HG02943 (cell line): ENCODE results near the gene OVOL3.
"Not testable (repeated sequence)": the region's sequence is repeated elsewhere in the genome, so short reads cannot be mapped to it uniquely, and the experiment has no call there.

Experiments used
- ATAC-seq: cut with Tn5 transposase; IDR thresholded peaks from one replicate; pipeline ENCODE4 v1.9.1; 2021; ENCODE audit warnings: mild to moderate bottlenecking, low read depth, moderate library complexity; ENCODE audit not compliant: unreplicated experiment

Gene OVOL3

DNA sequence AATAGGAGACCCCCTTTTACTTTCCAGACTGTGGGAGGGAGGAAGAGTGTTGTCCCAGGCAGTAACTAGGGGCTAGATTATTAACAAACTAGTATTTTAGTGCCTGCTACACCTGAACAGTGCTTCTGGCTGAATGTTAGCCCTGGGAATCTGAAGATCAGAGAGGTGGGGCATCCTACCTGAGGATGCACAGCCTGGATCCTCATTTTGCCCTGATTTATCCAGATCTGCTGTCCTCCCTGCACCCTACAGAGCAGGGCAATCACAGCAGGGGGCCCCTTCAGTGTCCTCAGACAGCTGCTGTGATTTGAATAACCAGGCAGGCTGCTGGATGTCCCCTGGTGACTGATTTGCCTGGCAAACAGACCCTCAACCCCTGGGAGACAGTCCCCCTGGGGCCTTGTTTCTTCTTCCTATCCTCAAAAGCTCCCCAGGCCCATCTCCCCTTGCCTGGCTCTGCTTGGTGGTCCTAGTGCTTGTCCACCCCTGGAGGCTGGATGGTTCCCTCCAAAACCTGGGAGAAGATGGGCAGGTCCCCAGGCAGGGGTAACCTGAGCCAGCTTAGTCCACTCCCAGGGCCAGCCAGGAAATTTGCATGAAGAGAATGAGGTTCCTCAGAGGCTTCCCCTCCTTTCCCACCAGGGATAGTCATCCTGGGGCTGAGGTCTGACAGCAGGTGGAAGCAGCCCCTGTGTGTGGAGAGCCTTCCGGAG lies at the start of gene OVOL3:
Gene OVOL3 (plus strand): TSS at position 657 of the 713 bp plus-strand sequence. CDS start 60 bp downstream, outside the sequence.
- no peak for ATAC-seq

DNA sequence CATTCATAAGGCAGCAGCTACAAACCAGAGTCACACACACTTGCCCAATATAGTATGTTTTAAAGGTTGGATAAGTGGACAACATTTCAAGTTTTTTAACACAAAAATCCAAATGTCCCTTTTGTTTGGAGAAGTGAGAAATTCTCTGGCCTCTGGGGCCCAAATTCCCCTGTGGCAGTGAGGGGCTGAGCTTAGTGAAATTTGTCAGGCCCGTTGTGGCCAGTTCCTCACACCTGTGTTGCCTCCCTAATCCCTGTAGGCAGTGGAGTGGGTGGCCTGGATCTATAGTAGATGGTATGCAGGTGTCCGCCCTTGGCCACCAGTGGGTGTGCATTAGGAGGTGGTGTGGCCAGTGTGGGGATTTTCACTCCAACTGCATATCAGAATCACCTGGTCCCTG lies 49.6 kb upstream of the OVOL3 start:
- no peak for ATAC-seq

DNA sequence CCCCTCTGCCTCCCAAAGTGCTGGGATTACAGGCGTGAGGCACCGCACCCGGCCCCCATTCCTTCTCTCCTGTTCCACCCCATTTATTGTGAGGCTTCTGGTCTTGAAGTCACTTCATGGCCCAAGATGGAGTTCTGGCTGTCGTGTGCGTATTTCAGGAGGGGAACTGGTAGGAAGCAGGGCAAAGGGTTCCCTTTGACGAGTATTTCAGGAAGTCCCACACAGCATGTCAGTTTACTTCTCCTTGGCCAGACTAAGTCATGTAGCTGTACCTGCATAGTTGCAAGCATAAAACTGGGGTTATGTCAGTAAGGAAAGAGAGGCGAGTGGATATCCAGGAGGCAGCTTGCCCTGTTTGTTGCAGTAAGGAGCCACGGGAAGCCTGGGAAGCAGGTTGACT lies 46.1 kb upstream of the OVOL3 start:
- ATAC-seq: no peak

DNA sequence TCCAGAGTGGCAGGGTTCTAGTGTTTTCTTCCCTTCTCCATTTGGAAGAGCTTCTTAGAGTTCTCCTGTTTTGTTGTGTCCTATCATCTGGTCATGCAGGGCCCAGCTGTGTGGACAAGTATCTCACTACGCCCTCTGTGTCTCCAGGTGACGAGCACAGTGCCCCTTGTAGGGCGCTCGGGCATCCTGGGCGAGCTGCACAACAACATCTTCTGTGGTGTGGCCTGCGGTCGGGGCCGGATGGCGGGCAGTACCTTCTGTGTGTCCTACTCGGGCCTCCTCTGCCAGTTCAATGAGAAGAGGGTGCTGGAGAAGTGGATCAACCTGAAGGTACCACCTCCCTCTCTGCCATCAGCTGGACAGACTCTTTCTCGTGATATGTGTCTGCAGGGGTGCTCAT lies 43.3 kb upstream of the OVOL3 start:
- ATAC-seq: no peak

DNA sequence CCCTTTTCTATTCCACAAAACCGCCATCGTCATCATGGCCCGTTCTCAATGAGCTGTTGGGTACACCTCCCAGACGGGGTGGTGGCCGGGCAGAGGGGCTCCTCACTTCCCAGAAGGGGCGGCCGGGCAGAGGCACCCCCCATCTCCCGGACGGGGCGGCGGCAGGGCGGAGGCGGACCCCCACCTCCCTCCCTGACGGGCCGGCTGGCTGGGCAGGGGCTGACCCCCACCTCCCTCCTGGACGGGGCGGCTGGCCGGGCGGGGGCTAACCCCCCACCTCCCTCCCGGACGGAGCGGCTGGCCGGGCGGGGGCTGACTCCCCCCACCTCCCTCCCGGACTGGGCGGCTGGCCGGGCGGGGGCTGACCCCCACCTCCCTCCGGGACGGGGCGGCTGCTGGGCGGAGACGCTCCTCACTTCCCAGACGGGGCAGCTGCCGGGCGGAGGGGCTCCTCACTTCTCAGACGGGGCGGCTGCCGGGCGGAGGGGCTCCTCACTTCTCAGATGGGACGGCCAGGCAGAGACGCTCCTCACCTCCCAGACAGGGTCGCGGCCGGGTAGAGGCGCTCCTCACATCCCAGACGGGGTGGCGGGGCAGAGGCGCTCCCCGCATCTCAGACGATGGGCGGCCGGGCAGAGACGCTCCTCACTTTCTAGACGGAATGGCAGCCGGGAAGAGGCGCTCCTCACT lies 42.0 kb upstream of the OVOL3 start:
- ATAC-seq: not testable (repeated sequence)

DNA sequence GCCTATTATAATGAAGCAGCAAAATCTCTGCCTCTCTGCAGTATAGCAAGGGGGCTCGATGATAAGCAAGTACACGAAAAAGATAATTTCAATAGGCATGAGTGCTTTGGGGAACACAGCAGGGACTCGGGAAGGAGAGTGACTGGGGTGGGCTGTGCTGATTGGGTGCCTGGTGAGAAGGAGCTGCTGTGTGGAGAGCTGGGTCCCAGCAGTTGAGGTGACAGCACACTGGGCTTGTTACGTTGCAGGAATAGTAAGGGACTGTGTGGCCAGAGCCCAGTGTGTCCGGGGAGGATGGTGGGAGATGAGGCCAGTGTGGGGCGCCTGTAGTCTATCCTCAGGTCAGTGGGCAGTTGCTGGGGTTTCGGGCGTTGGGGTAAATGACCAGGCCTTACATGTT lies 38.9 kb upstream of the OVOL3 start:
- no peak for ATAC-seq

DNA sequence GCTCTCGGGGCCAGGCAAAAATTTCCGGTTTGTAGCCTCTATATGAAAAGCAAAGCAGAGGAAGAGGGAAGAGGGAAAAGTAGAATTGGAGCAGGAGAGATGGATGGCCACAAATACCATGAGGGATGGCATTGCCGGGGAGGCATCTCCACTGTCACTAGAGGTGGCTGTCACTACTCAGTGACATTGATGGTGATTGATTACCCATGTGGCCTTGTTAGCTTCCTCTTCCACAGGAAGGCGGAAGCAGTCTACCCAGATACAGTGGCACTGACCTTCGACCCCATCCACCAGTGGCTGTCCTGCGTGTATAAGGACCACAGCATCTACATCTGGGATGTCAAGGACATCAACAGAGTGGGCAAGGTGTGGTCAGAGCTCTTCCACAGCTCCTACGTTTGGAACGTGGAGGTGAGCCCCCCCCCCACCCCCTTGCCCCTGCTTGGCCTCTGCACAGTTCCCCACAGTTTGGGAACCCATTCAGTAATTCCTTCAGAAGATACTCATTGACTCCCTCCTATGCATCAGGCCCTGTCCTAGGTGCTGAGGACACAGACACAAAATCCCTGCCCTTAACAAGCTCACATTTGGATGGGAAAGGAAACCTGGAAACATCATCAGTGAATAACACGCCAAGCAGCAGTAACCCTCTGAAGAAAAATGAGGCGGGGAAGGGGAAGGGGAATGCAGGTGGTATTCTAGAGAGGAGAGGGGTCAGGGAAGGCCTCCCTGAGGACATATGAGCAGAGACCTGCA lies 37.6 kb upstream of the OVOL3 start:
- no peak for ATAC-seq

DNA sequence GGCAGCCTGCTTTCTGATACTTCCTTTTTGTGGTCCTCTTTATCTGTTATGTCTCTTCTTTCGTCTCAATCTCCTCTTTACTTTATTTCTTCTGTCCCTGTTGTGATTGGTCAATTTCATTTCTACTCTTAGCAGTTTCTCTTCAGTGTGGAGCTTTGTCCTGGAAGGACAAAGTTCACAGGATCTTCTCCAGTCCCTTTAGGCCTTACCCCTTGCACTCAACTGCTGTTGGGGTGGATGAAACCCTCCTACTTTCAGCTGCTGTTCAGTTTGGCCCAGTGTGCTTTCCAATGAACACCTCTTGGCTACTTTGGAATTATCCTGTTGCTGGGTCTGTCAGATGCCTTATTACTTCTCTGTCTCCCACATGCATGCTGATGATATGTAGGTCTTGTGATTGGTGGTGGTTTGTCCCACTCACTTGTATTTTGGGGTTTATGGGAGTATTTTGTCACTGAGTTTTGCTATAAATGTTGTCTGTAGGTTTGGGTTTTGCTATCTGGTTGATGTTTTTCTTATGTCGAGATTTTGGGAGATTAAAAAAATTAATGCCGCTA lies 31.5 kb upstream of the OVOL3 start:
- no peak for ATAC-seq

DNA sequence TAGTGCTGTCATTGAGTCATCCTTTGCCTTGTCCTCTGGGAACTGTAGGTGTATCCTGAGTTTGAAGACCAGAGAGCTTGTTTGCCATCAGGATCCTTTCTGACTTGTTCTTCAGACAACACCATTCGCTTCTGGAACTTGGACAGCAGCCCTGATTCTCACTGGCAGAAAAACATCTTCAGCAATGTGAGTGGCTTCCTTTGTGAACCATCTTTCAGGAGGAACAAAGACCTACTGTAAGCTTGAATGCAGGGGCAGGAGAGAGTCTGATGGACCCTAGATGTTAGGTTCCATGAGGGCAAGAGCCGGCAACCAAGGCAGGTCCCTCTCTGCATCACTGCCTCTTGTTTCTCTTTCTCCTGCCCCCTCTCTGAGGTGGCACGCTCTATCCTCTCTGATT lies 29.6 kb upstream of the OVOL3 start:
- ATAC-seq: no peak

DNA sequence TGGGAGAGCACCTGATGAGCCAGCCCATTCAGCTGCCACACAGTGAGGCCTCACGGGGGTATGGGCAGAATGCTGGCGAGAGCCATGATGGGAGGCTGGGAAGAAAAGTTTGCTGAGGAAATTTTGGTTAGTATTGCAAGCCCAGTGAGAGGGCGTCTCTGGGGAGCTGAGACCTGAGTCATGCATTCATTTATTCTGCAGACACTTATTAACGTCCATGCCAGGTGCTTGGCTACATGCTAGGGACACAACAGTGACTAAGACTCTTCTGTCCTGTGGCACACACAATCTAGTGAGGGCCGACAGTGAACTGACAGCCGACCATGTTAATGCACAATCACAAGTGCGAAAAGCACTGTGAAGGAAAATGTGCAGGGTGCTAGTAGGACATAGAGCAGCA lies 29.0 kb upstream of the OVOL3 start:
- ATAC-seq: no peak

DNA sequence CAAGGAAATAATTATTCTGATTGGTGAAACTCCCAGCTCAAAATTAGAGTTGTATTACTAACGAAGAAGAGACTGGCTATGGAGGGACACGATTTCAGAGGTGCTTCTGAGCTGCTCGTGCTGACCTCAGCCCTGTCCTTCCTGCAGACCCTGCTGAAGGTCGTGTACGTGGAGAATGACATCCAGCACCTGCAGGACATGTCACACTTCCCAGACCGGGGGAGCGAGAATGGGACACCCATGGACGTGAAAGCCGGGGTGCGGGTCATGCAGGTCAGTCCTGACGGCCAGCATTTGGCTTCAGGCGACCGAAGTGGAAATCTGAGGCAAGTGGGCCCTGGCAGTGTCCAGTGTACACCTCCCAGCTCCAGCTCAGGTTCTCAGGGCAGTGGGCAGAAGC lies 28.0 kb upstream of the OVOL3 start:
- no peak for ATAC-seq

DNA sequence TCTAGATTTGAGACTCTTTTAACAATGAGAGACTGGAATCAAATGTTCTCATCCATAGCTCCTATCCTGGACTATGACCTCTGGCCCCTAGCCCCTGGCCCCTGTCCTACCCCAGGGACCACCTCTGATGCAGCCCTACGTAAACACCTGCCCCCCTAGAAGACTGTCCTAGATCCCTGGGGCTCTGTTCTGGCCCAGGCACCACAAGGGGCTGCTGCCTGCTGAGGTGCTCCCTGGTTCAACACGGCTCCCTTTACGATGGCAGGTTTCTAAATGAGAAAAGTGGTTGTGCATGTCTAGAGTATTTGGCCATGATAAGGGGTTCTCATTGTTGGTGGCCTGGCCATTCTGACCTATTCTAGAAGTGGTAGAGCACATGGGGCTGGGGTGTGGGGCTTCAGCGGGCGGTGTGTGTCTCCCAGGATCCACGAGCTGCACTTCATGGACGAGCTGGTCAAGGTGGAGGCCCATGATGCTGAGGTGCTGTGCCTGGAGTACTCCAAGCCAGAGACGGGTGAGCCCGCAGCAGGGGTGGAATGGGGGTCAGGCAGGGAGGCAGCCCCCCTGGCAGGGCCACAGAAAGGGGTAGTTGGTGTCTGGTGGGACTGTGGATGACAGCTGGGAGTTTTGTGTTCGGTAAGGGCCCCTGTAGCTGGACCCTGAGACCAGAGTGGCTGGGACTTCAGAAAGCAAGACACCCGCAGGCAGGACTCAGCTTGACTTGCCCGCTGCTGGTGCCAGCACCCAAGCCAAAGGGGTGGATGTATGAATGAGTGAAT lies 26.5 kb upstream of the OVOL3 start:
- no peak for ATAC-seq

DNA sequence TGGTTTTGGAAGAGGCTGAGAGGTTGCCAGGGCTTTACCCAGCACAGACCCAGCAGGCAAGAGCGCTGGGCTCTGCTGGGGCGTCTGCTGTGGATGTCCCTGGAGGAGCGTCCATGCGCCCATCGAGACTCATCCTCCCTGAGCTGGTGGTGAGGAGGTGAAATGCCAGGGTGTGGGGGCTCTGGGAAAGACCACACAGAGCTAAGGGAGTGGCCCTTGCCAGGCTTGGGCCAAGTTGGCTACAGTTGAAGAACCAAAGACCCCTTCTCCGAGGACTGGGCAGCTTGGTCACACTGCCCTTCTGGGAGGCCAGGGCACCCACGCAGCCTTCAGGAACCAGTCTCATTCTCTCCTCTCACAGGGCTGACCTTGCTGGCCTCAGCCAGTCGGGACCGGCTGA lies 24.6 kb upstream of the OVOL3 start:
- ATAC-seq: no peak

DNA sequence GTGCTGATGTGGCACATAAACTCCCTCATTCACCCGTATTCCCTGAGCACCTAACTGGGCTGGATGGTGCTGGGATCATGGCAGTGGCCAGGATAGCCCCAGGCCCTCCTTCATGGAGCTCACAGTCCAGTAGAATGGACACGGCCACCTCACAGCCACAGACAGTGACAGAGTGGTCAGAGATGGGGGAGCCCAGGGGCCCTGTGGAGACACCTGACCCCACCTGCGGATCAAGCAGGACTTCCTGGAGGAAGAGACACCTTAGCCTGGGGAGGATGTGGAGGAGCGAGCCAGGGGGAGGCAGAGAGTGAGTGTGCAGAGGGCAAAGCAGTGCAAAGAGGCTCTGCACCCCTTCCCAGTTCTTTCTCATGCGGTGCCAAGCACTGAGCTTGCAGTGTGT lies 21.1 kb upstream of the OVOL3 start:
- ATAC-seq: no peak

DNA sequence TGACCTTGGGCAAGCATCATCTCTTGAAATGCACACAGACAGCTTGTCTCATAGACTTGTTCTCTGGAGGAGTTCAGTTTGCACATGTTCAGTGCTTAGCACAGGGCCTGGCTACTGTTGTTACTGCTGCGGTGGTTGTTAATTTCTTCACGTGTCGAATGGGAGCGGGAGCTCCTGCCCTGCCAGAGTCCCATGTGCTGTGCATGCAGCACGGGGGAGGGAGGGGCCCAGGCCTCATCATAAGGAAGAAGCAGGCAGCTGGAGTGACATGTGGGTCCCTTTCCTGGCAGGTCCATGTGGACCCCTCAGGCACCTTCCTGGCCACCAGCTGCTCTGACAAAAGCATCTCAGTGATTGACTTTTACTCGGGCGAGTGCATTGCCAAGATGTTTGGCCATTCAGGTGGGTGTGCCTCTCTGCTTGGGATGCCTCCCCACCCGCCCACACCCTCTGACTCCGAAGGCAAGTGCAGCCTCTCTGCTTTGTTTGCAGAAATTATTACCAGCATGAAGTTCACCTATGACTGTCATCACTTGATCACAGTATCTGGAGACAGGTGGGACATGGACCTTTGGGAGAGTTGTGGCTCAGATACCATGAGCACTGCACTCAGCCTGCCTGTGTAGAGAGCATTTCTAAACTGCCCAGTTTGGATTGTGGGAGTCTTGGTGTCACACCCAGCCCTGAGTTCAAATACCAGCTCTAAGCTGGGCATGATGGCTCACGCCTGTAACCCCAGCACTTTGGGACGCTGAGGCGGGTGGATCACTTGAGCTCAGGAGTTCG lies 19.8 kb upstream of the OVOL3 start:
- no peak for ATAC-seq

DNA sequence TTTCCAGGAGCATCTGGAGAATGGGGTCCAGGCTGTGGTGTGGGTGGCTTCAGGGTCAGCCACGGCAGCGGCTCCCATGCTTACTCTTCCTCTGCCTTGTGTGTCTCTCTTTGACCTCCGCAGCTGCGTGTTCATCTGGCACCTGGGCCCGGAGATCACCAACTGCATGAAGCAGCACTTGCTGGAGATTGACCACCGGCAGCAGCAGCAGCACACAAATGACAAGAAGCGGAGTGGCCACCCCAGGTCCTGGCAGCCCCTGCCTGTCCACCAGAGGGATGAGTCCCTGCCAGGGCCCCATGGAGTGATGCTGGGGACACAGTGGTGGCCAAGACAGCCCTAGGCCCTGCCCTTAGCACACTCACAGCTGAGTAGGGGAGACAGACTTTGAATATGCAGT lies 18.4 kb upstream of the OVOL3 start:
- no peak for ATAC-seq

DNA sequence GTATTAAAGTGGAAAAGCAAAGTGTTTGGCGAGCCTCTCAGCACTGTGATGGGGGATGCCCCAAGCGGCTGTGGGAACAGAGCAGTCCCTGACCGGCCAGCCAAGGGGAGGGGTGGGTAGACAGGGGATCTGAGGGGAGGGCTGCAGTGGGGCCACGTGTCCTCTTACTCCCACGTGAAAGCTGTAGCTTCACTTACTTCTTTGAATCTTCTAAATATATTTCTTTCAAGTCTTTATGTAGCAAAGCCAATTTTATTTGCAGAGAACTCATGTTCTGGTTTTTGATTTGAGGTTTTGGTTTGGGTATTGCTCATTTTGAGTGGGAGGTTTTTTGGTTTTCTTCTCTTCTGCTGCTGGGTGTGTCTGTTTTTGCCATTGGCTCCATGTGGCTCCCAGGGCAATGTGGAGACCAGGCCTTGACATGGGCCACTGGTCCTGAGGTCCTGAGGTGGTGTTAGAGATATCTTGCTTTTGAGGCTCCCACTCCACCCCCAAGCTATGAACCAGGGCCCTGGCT lies 17.7 kb upstream of the OVOL3 start:
- ATAC-seq: no peak

DNA sequence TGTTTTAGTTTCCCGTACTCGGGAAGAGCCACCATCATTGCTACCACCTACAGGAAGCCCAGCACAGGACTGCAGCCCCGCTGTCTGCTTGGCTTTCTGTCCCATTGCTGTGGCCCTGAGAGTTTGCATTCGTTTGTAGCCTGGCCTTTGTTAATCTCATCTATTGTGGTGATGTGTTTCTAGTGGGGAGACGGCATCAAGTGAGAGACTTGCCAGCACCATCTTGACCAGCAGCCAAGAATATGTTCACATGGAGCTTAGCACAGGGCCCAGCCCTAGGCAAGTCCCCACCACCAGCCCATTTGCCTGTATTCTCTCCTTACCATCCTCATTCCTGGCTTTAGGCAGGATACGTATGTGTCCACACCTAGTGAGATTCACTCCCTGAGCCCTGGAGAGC lies 17.3 kb upstream of the OVOL3 start:
- ATAC-seq: no peak

DNA sequence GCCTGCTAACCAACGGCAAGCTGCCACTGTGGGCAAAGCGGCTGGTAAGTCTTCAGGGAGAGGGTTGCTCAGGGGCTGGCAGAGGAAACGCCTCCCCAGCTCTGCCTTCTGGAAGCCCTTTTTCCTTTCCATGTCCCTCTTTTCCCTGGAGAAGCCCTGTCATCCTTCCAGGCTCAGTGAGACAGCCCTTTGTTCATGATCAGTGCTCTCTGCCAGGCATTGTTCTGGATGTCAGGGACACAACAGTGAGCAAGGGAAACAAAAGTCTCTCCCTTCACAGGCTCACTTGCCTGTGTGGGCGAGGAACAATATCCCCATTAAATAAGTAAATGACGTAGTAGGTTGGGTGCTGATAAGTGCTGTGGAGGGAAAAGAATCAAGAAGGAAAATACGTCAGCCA lies 13.9 kb upstream of the OVOL3 start:
- ATAC-seq: no peak
